Measurements from ENCODE around the gene TTC29.
"Not testable (repeated sequence)": the region's sequence is repeated elsewhere in the genome, so short reads cannot be mapped to it uniquely, and the experiment has no call there.

Gene TTC29

GRCh38 chr4:146699910-146700309 lies 245.8 kb downstream of the TTC29 start:
- no peaks in the 10 kb centered on the region for H3K27me3 ChIP-seq (replicated peaks; ENCODE audit: control insufficient read depth, insufficient read depth, low read length)
- H3K4me3 ChIP-seq (ENCODE audit: low read length): no peak overlapping the region
- H3K36me3 ChIP-seq (ENCODE audit: control insufficient read depth, insufficient read depth, low read length, severe bottlenecking): no peaks in the 10 kb centered on the region
- no peaks in the 10 kb centered on the region for H3K4me1 ChIP-seq (ENCODE audit: control insufficient read depth, insufficient read depth, low read length)
- no peak overlapping the region for H3K9ac ChIP-seq (ENCODE audit: low read length)
- DNase-seq (ENCODE audit: low read depth): no peak
- peaks cover 10% of the 10 kb centered on the region for H3K9me3 ChIP-seq (ENCODE audit: control insufficient read depth, low read length)

DNA sequence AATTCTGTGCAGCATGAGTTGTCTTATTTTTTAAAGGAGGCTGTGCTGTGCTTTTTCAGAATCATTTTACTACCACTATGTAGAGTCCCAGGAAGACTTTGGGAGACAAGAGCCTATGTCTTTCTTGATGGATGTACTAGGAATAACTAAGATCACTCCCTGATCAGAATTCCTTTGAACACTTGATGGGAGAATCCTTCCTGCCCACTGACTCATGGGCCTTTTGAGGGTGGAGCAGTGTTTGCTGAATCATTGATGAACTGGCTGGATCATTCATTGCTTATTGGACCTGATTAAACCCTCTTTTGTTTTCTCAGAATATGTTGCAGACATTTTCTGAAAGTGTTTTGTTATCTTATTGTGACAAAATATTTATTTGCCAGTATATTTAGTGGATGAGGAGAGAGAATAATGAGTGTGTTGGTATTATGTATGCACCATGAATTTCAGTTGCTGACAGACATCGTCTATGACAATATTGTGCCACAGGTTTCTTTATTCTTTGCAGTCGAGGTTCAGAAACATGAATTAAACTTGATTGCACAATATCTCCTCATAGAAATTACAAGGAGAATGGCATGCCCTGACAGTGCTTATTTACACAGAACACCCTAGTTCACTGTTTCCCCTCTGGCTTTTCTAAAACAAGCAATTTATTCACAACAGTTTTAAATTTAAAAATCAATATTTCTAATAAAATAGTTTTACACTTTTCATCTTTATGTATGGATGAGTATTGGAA lies 270.7 kb downstream of the TTC29 start:
- Histone ChIP-seq H3K4me1 (ENCODE audit: control insufficient read depth, insufficient read depth, low read length) (no peaks in the 10 kb centered on the region), H3K9me3 (ENCODE audit: control insufficient read depth, low read length) (no peaks in the 10 kb centered on the region), H3K9ac (ENCODE audit: low read length) (no peak overlapping the region), H3K4me3 (ENCODE audit: low read length) (no peak overlapping the region), H3K27me3 (replicated peaks; ENCODE audit: control insufficient read depth, insufficient read depth, low read length) (peaks cover 4% of the 10 kb centered on the region), H3K36me3 (ENCODE audit: control insufficient read depth, insufficient read depth, low read length, severe bottlenecking) (no peaks in the 10 kb centered on the region)
- no peak for DNase-seq (ENCODE audit: low read depth)

DNA sequence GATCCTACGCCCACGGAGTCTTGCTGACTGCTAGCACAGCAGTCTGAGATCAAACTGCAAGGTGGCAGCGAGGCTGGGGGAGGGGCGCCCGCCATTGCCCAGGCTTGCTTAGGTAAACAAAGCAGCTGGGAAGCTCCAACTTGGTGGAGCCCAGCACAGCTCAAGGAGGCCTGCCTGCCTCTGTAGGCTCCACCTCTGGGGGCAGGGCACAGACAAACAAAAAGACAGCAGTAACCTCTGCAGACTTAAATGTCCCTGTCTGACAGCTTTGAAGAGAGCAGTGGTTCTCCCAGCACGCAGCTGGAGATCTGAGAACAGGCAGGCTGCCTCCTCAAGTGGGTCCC lies 281.7 kb downstream of the TTC29 start:
- H3K36me3 ChIP-seq (ENCODE audit: control insufficient read depth, insufficient read depth, low read length, severe bottlenecking); H3K4me3 ChIP-seq (ENCODE audit: low read length); DNase-seq (ENCODE audit: low read depth); H3K4me1 ChIP-seq (ENCODE audit: control insufficient read depth, insufficient read depth, low read length); H3K27me3 ChIP-seq (replicated peaks; ENCODE audit: control insufficient read depth, insufficient read depth, low read length); H3K9me3 ChIP-seq (ENCODE audit: control insufficient read depth, low read length); H3K9ac ChIP-seq (ENCODE audit: low read length): not testable (repeated sequence)

DNA sequence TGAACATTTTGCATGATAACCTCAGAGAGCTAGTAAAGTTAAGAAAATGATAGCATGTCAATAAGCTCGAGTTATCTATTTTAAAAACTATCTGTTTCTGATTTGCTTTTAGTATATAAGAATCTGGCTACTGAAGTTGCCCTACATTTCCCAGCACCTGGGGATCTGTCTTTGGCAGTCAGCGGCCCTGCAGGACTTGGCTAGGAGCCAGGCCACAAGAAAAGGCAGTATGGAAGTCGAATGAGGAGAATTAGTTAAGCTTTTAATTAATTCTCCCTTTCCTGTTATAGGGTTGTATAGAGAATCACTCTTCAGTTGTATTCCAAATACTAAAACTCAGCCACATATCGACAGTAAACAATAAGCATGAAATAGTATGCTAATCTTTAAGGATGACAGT lies 284.3 kb downstream of the TTC29 start:
- no peak for DNase-seq (ENCODE audit: low read depth)
- Histone ChIP-seq H3K27me3 (replicated peaks; ENCODE audit: control insufficient read depth, insufficient read depth, low read length) (no peaks in the 10 kb centered on the region), H3K36me3 (ENCODE audit: control insufficient read depth, insufficient read depth, low read length, severe bottlenecking) (no peaks in the 10 kb centered on the region), H3K9ac (ENCODE audit: low read length) (no peak overlapping the region), H3K9me3 (ENCODE audit: control insufficient read depth, low read length) (no peaks in the 10 kb centered on the region), H3K4me3 (ENCODE audit: low read length) (no peak overlapping the region), H3K4me1 (ENCODE audit: control insufficient read depth, insufficient read depth, low read length) (no peaks in the 10 kb centered on the region)

All from adipocyte (in vitro differentiated cells).